ENCODE measurements around the gene SUSD3. TPM values are rescaled to one million over a fixed set of nuclear protein-coding genes. Genes with fewer than 3 reads are reported as not detected.

SUSD3 gene
- total and polyA plus RNA-seq, 2 of the 8 experiments (the other 6 are each of a cell fraction or from before 2014, with no cell fraction given): 5.5 to 35.4 TPM

DNA sequence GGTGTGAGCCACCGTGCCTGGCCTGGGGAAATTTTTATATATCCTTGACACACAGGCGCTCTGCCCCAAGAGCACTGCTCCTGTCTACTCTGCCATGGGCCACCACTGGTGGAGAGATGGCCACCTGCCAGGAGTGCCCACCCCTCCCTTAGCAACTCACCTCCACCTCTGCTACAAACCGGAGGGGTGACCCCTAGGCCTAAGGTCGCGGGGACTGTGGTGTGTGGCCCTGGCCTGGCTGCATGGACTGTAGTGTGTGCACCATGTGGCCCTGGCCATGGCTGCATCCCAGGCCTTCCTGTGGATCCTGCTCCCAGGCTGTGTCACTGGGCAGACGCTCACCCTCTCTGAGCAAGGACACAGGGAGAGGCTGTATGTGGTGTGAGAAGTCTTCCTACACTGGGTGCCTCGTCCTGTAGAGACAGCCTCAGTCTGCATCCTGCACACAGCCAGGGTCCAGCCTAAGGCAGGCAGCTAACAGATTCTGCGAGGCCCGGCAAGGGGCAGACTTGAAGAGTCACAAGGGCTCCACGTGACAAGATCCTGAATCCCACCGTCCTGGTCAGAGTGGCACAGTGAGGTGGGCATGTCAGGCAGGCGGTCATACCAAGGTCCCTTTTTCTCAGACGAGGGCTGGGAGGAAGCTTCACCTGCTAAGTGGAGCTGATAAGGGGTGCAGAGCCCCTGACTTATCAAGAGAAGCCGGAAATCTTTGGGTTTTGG is 65.2 kb downstream of the SUSD3 start:
- Histone ChIP-seq H2AFZ (ENCODE audit: low read length) (no peak overlapping the region), H3K27ac (ENCODE audit: low read depth, low read length) (no peak overlapping the region), H2BK20ac (ENCODE audit: low read length) (no peak overlapping the region), H2BK120ac (replicated peaks; ENCODE audit: low read depth, low read length) (no peak overlapping the region), H3K14ac (ENCODE audit: insufficient read length) (no peak overlapping the region), H3K4me1 (replicated peaks in 1 of 4; ENCODE audit: control insufficient read depth in 3 of 4, insufficient read depth in 4 of 4, low read length in 3 of 4) (peaks cover 0 to 14% (median 9%) of the 10 kb centered on the region in 4 experiments; a peak in 6 of 7 replicates), H3K18ac (ENCODE audit: extremely low read depth, low read length) (no peak overlapping the region), H3K9me3 (ENCODE audit: insufficient read depth in 2 of 2, low read depth in 1 of 2, low read length in 1 of 2) (no peaks in the 10 kb centered on the region), H3K4ac (replicated peaks; ENCODE audit: insufficient read length, low read depth, low read length) (no peak overlapping the region), H4K5ac (ENCODE audit: insufficient read length, low read depth, low read length) (no peak overlapping the region), H3K23me2 (ENCODE audit: low read depth, low read length) (0 out of 2 replicates have a peak, but pooled peaks cover 1% of the 10 kb centered on the region), H3K36me3 (ENCODE audit: control insufficient read depth in 2 of 4, insufficient read depth in 4 of 4, low read length in 3 of 4) (peaks cover 0 to 4% (median 0%) of the 10 kb centered on the region in 4 experiments; a peak in 1 of 8 replicates), H3K79me2 (ENCODE audit: control insufficient read depth in 1 of 2, insufficient read depth in 2 of 2, low read length in 2 of 2) (peaks cover 0 to 2% of the 10 kb centered on the region in 2 experiments; a peak in 1 of 4 replicates), H2AK5ac (ENCODE audit: low read depth, low read length) (no peak overlapping the region), H3K56ac (replicated peaks; ENCODE audit: insufficient read length, low read depth, low read length) (no peak overlapping the region), H2BK12ac (ENCODE audit: low read depth, low read length) (no peak overlapping the region), H3K27me3 (replicated peaks in 1 of 4; ENCODE audit: control insufficient read depth in 3 of 4, extremely low read depth in 1 of 4, insufficient read depth in 3 of 4, low read length in 3 of 4) (no peaks in the 10 kb centered on the region; a peak in 1 of 7 replicates), H3K9ac (replicated peaks in 1 of 4; ENCODE audit: extremely low read depth in 1 of 4, low read depth in 3 of 4, low read length in 3 of 4) (no peak overlapping the region), H2BK5ac (ENCODE audit: low read depth, low read length) (no peak overlapping the region), H3K4me2 (ENCODE audit: insufficient read depth in 1 of 2, low read depth in 2 of 2, low read length in 2 of 2) (no peak overlapping the region), H4K20me1 (replicated peaks in 1 of 2; ENCODE audit: control insufficient read depth in 1 of 2, insufficient read depth in 2 of 2, low read length in 2 of 2) (peaks cover 0 to 18% of the 10 kb centered on the region in 2 experiments), H3K79me1 (ENCODE audit: low read depth, low read length) (peaks cover 4% of the 10 kb centered on the region), H3K4me3 (ENCODE audit: extremely low read depth in 1 of 4, insufficient read depth in 2 of 4, low read depth in 3 of 4, low read length in 4 of 4) (no peak overlapping the region), H3K23ac (ENCODE audit: insufficient read length) (no peak overlapping the region), H4K91ac (replicated peaks; ENCODE audit: insufficient read length, low read length) (no peak overlapping the region), H4K8ac (ENCODE audit: extremely low read depth, insufficient read depth, low read length) (no peak overlapping the region), H2BK15ac (ENCODE audit: low read length) (no peak overlapping the region)
- WGBS, 2 experiments (ENCODE audit: extremely low coverage in 1 of 2, insufficient coverage in 1 of 2, insufficient read length in 1 of 2, insufficient replicate concordance in 2 of 2, low coverage in 1 of 2, low lambda C conversion rate in 2 of 2, missing lambda C conversion rate in 1 of 2): 85% methylated on average over 14 of the region's 14 CpGs; no CpG with 5 or more reads in 1 of the 2 experiments
- DNase-seq (ENCODE audit: low read depth in 1 of 2, low spot score in 2 of 2) (no peak), FAIRE-seq (no peak)
- ChIA-PET CTCF (ENCODE audit: partially characterized antibody) (interaction anchor here (1.0 to 8.5 kb wide), 7 partner anchors 10 to 167 kb away, joined by 3 to 96 read pairs (median 4); no protein-coding TSS in a partner anchor), POLR2A (ENCODE audit: partially characterized antibody) (no interaction called here)
- TF ChIP-seq, protein P1, sequence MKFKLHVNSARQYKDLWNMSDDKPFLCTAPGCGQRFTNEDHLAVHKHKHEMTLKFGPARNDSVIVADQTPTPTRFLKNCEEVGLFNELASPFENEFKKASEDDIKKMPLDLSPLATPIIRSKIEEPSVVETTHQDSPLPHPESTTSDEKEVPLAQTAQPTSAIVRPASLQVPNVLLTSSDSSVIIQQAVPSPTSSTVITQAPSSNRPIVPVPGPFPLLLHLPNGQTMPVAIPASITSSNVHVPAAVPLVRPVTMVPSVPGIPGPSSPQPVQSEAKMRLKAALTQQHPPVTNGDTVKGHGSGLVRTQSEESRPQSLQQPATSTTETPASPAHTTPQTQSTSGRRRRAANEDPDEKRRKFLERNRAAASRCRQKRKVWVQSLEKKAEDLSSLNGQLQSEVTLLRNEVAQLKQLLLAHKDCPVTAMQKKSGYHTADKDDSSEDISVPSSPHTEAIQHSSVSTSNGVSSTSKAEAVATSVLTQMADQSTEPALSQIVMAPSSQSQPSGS (IDR thresholded peaks at IDR 0.05; ENCODE audit: low read length): no peak
- TF ChIP-seq GABPA (IDR thresholded peaks at IDR 0.05; ENCODE audit: borderline replicate concordance, insufficient read depth, low read length) (no peak), EZH2 (IDR thresholded peaks at IDR 0.05; ENCODE audit: low read depth, low read length, severe bottlenecking) (no peak)

Measured in H1 (cell line).